Esophagus squamous epithelium (tissue), 4 donors: Measurements from ENCODE around the gene RCAN3.

Experiments used
- POLR2A ChIP-seq, 4 donors: fragments of 450-650 bp; IDR thresholded peaks; one replicate each; pipeline ENCODE4 v1.6.1; 2017; ENCODE audit warnings: antibody characterized with exemption in 4 of 4, mild to moderate bottlenecking in 4 of 4, moderate library complexity in 3 of 4
- TF ChIP-seq, protein P1 (sequence below), 6 experiments: fragments of 450-650 bp in 4 of 6; fragments of 200-600 bp in 2 of 6; sonication (generic) in 2 of 6; IDR thresholded peaks; one replicate each; pipeline ENCODE4 v1.5.1; 2016 to 2019; ENCODE audit warnings: antibody characterized with exemption in 6 of 6, mild to moderate bottlenecking in 4 of 6, moderate library complexity in 4 of 6

- TF ChIP-seq POLR2A (IDR thresholded peaks at IDR 0.05): no peak
- TF ChIP-seq, protein P1, sequence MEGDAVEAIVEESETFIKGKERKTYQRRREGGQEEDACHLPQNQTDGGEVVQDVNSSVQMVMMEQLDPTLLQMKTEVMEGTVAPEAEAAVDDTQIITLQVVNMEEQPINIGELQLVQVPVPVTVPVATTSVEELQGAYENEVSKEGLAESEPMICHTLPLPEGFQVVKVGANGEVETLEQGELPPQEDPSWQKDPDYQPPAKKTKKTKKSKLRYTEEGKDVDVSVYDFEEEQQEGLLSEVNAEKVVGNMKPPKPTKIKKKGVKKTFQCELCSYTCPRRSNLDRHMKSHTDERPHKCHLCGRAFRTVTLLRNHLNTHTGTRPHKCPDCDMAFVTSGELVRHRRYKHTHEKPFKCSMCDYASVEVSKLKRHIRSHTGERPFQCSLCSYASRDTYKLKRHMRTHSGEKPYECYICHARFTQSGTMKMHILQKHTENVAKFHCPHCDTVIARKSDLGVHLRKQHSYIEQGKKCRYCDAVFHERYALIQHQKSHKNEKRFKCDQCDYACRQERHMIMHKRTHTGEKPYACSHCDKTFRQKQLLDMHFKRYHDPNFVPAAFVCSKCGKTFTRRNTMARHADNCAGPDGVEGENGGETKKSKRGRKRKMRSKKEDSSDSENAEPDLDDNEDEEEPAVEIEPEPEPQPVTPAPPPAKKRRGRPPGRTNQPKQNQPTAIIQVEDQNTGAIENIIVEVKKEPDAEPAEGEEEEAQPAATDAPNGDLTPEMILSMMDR (IDR thresholded peaks at IDR 0.05): no peak
Measured at GRCh38 chr1:24578846-24579245, 76.2 kb downstream of the RCAN3 start.
